HG02885 (cell line): ENCODE measurements around the gene TEX12.

Source experiments
- ATAC-seq: cut with Tn5 transposase; IDR thresholded peaks from one replicate; pipeline ENCODE4 v1.9.1; 2021; ENCODE audit warnings: mild to moderate bottlenecking; ENCODE audit not compliant: unreplicated experiment, poor library complexity

TEX12 gene

GRCh38 chr11:112210890-112211289, 43.7 kb downstream of the TEX12 start:
- no peak for ATAC-seq

- no peak for ATAC-seq
Observed at GRCh38 chr11:112211536-112211935, 44.4 kb downstream of the TEX12 start.

- ATAC-seq = no peak
Observed at GRCh38 chr11:112212290-112212689, 45.1 kb downstream of the TEX12 start.

GRCh38 chr11:112212710-112213109, 45.5 kb downstream of the TEX12 start:
- no peak for ATAC-seq

- no peak for ATAC-seq
Observed at GRCh38 chr11:112213753-112214152, 46.6 kb downstream of the TEX12 start.

GRCh38 chr11:112215621-112216020, 48.4 kb downstream of the TEX12 start:
- no peak for ATAC-seq

GRCh38 chr11:112216561-112217105, 49.5 kb downstream of the TEX12 start:
- no peak for ATAC-seq

GRCh38 chr11:112219476-112220232, 52.5 kb downstream of the TEX12 start:
- peak; percentile 97 for ATAC-seq

GRCh38 chr11:112221274-112221835, 54.2 kb downstream of the TEX12 start:
- ATAC-seq = no peak
